Caco-2 (cell line): ENCODE results near the gene ZCCHC2. TPM values are rescaled to one million over a fixed set of nuclear protein-coding genes. Genes with fewer than 3 reads are reported as not detected.

Experiments
- BruUV-seq: library from RNA; stranded (reverse); fragments of 400-500 nt; replicated peaks from 2 replicates; lab custom pipeline; 2021; lab: Mats Ljungman, UMichigan
- CTCF ChIA-PET: fragments of 300-600 bp; sonication (Branson Sonifier 250); formaldehyde crosslinking; loops from one replicate; lab custom pipeline; 2022; ENCODE audit warnings: antibody characterized with exemption; lab: Charles Lee
- POLR2A ChIA-PET: fragments of 300-600 bp; sonication (Branson Sonifier 250); formaldehyde crosslinking; loops from one replicate; lab custom pipeline; 2022; ENCODE audit warnings: antibody characterized with exemption; lab: Charles Lee
- DNase-seq, 2 experiments: peaks; one replicate each; pipeline versions ENCODE4 v3.0.0 to v3.0.0-alpha.2; 2020 to 2022
- H3K27me3 ChIP-seq: replicated peaks from 2 replicates; pipeline ENCODE4 v1.6.0; 2011; ENCODE audit warnings: low read length; ENCODE audit not compliant: control insufficient read depth, insufficient read depth
- H3K36me3 ChIP-seq: 2 replicates; pipeline ENCODE4 v1.5.1; 2011; ENCODE audit warnings: low read length; ENCODE audit not compliant: control insufficient read depth, insufficient read depth
- H3K4me1 ChIP-seq: fragments of 250-450 bp; sonication (Bioruptor Pico); 2 replicates; pipeline ENCODE4 v1.5.1; 2020; ENCODE audit warnings: mild to moderate bottlenecking
- H3K4me3 ChIP-seq: 2 replicates; pipeline ENCODE4 v1.5.1; 2011; ENCODE audit warnings: low read depth, mild to moderate bottlenecking, control low read depth, low read length
- H3K9me3 ChIP-seq: fragments of 250-450 bp; sonication (Bioruptor Pico); 2 replicates; pipeline ENCODE4 v1.5.1; 2020; ENCODE audit warnings: mild to moderate bottlenecking, moderate library complexity
- H3K27ac Mint-ChIP-seq: one replicate; pipeline ENCODE4 v1.8.0; 2022; ENCODE audit warnings: mixed read lengths; ENCODE audit not compliant: unreplicated experiment
- H3K27me3 Mint-ChIP-seq: one replicate; pipeline ENCODE4 v1.8.0; 2022; ENCODE audit warnings: mixed read lengths; ENCODE audit not compliant: insufficient read depth, unreplicated experiment
- H3K36me3 Mint-ChIP-seq: one replicate; pipeline ENCODE4 v1.8.0; 2022; ENCODE audit warnings: mild to moderate bottlenecking, mixed read lengths; ENCODE audit not compliant: insufficient read depth, unreplicated experiment
- H3K4me1 Mint-ChIP-seq: one replicate; pipeline ENCODE4 v1.8.0; 2022; ENCODE audit warnings: low read depth, mixed read lengths; ENCODE audit not compliant: unreplicated experiment
- H3K4me3 Mint-ChIP-seq: one replicate; pipeline ENCODE4 v1.8.0; 2022; ENCODE audit warnings: mild to moderate bottlenecking, moderate library complexity, mixed read lengths; ENCODE audit not compliant: unreplicated experiment
- H3K9me3 Mint-ChIP-seq: one replicate; pipeline ENCODE4 v1.8.0; 2022; ENCODE audit warnings: mixed read lengths; ENCODE audit not compliant: unreplicated experiment
- intact Hi-C: fragments of 100-400 bp; cut with micrococcal nuclease; formaldehyde crosslinking; loops from one replicate; pipeline ENCODE4 v1.10.0; 2022; ENCODE audit not compliant: unreplicated experiment
- total RNA-seq: library from RNA; stranded (reverse); gene quantifications from 2 replicates; pipeline ENCODE4 v1.2.3, GENCODE V29; 2022
- TF ChIP-seq, protein P1 (sequence below), 2 experiments: fragments of 200-600 bp in 1 of 2; IDR thresholded peaks; 1 replicate in 1 of 2; 2 replicates in 1 of 2; pipeline versions ENCODE4 v1.5.1 to v1.8.0; 2011 to 2022; ENCODE audit warnings: antibody characterized with exemption in 1 of 2, control low read depth in 1 of 2, inconsistent platforms in 1 of 2, low read depth in 1 of 2, low read length in 1 of 2, mild to moderate bottlenecking in 1 of 2, moderate library complexity in 1 of 2; ENCODE audit not compliant: insufficient read depth in 1 of 2, severe bottlenecking in 1 of 2, unreplicated experiment in 1 of 2

Gene ZCCHC2
- total RNA-seq, 1 experiment from 2014 or later = 6.9 TPM

DNA sequence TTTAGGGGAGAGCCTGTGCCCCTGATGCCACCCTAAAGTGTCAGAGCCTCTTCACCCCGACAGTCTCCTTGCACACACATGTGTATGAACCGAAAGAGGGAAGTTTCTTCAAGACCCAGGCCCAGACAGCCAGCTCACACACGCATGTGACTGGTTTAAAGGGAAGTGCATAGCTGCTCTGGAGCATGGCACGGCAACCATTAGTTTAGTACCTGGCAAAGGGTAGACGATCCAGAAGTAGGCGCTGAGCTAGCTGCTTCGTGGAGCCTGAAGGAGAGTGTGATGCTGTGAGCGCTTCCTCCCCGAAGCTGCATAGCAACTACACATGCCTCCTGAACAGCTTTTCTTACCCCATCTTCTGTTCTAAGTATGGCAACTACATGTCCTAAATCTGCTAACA is 91.7 kb downstream of the ZCCHC2 start:
- Mint-ChIP-seq H3K27me3 (no peaks in the 10 kb centered on the region), H3K4me3 (no peak overlapping the region), H3K36me3 (no peaks in the 10 kb centered on the region), H3K4me1 (no peaks in the 10 kb centered on the region), H3K9me3 (no peaks in the 10 kb centered on the region), H3K27ac (no peak overlapping the region)
- Histone ChIP-seq H3K9me3 (no peaks in the 10 kb centered on the region), H3K27me3 (no peaks in the 10 kb centered on the region), H3K4me3 (no peak overlapping the region), H3K4me1 (no peaks in the 10 kb centered on the region), H3K36me3 (no peaks in the 10 kb centered on the region)
- intact Hi-C loops = no loop called here
- DNase-seq = no peak
- POLR2A ChIA-PET = no interaction called here
- CTCF ChIA-PET = no interaction called here
- TF ChIP-seq, protein P1, sequence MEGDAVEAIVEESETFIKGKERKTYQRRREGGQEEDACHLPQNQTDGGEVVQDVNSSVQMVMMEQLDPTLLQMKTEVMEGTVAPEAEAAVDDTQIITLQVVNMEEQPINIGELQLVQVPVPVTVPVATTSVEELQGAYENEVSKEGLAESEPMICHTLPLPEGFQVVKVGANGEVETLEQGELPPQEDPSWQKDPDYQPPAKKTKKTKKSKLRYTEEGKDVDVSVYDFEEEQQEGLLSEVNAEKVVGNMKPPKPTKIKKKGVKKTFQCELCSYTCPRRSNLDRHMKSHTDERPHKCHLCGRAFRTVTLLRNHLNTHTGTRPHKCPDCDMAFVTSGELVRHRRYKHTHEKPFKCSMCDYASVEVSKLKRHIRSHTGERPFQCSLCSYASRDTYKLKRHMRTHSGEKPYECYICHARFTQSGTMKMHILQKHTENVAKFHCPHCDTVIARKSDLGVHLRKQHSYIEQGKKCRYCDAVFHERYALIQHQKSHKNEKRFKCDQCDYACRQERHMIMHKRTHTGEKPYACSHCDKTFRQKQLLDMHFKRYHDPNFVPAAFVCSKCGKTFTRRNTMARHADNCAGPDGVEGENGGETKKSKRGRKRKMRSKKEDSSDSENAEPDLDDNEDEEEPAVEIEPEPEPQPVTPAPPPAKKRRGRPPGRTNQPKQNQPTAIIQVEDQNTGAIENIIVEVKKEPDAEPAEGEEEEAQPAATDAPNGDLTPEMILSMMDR (IDR thresholded peaks at IDR 0.05; ENCODE audit: insufficient read depth in 1 of 2, low read depth in 1 of 2, low read length in 1 of 2, severe bottlenecking in 1 of 2, unreplicated experiment in 1 of 2) = no peak
- no TSS peak for BruUV-seq

DNA sequence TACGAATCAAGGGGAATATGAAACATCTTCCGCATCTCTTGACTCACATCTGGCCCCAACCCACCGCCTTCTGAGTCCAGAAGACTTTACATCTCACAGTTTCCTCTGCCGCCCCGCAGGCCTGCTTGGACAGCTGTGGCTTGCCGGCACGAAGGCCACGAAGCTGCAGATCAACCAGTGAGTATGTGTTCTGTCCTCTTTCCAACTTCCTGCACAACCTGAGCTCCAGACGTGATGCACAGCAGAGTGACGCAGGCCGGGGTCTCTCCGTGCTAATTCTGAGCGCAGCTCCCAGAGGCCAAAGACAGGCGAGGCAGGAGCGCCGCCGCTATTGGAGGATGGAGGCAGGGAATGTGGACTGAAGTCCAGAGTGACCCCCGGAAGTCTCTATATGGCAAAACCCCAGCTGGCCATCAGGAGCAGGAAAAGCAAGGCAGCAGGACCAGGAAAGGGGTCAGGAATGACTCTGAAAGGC is 93.5 kb downstream of the ZCCHC2 start:
- no TSS peak for BruUV-seq
- DNase-seq = no peak
- Histone ChIP-seq H3K36me3 (no peaks in the 10 kb centered on the region), H3K9me3 (no peaks in the 10 kb centered on the region), H3K4me3 (no peak overlapping the region), H3K27me3 (no peaks in the 10 kb centered on the region), H3K4me1 (no peaks in the 10 kb centered on the region)
- H3K36me3 Mint-ChIP-seq = no peaks in the 10 kb centered on the region
- POLR2A ChIA-PET = no interaction called here
- TF ChIP-seq, protein P1 (IDR thresholded peaks at IDR 0.05; ENCODE audit: insufficient read depth in 1 of 2, low read depth in 1 of 2, low read length in 1 of 2, severe bottlenecking in 1 of 2, unreplicated experiment in 1 of 2) = no peak
- H3K4me3 Mint-ChIP-seq = no peak overlapping the region
- CTCF ChIA-PET = no interaction called here
- H3K27ac Mint-ChIP-seq = no peak overlapping the region
- no peaks in the 10 kb centered on the region for H3K27me3 Mint-ChIP-seq
- H3K4me1 Mint-ChIP-seq = no peaks in the 10 kb centered on the region
- intact Hi-C loops = no loop called here
- H3K9me3 Mint-ChIP-seq = no peaks in the 10 kb centered on the region

DNA sequence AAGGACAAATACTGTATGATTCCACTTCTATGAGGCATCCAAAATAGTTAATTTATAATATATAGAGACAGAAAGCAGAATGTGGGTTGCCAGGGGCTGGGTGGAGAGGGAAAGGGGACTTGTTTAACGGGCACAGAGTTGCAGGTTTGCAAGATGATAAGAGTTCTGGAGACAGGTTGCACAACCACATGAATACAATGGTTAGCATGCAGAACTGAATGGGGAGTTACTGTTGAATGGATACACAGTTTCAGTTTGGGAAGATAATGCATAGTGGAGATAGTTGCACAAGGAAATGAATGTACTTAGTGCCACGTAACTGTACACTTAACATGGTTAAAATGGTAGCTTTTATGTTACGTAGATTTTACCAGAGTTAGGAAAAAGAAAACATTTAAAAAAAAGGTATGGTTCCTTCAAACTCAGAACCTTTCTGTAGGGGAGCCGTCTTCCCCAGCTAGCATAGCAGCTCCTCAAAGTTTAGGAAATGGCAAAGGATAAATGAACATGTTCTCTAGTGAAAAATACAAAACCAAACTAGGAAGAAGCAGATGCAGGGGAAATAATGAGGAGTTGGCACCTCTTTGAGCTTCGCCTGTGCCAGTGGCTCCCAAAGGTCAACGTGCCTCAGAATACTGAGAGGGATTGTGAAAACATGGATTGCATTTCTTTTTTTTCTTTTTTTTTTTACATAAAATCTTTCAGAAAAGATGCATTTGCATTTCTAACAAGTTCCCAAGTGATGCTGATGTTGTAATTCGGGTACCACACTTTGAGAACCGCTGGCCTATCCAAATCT is 95.2 kb downstream of the ZCCHC2 start:
- H3K4me1 Mint-ChIP-seq = no peaks in the 10 kb centered on the region
- Histone ChIP-seq H3K27me3 (no peaks in the 10 kb centered on the region), H3K36me3 (no peaks in the 10 kb centered on the region), H3K9me3 (no peaks in the 10 kb centered on the region), H3K4me1 (no peaks in the 10 kb centered on the region), H3K4me3 (no peak overlapping the region)
- no peaks in the 10 kb centered on the region for H3K36me3 Mint-ChIP-seq
- BruUV-seq = no TSS peak
- CTCF ChIA-PET = no interaction called here
- no peak overlapping the region for H3K27ac Mint-ChIP-seq
- H3K27me3 Mint-ChIP-seq = no peaks in the 10 kb centered on the region
- H3K4me3 Mint-ChIP-seq = no peak overlapping the region
- POLR2A ChIA-PET = no interaction called here
- DNase-seq = no peak
- TF ChIP-seq, protein P1 (IDR thresholded peaks at IDR 0.05; ENCODE audit: insufficient read depth in 1 of 2, low read depth in 1 of 2, low read length in 1 of 2, severe bottlenecking in 1 of 2, unreplicated experiment in 1 of 2) = no peak
- H3K9me3 Mint-ChIP-seq = no peaks in the 10 kb centered on the region
- intact Hi-C loops = no loop called here
